Tibial artery (tissue), 4 donors: ENCODE data around the gene SEM1.
"Not testable (repeated sequence)": the region's sequence is repeated elsewhere in the genome, so short reads cannot be mapped to it uniquely, and the experiment has no call there.

Experiments used
- DNase-seq, 2 donors: peaks; one replicate each; pipeline ENCODE4 v3.0.0-alpha.2; 2019
- H3K27ac ChIP-seq, 2 donors: fragments of 200-600 bp; sonication (generic) in 1 of 2; 1 replicate in 1 of 2; 2 replicates in 1 of 2; pipeline ENCODE4 v1.5.1; 2018 to 2019; ENCODE audit warnings: mild to moderate bottlenecking in 1 of 2
- H3K27me3 ChIP-seq, 2 donors: fragments of 200-600 bp; sonication (generic) in 1 of 2; one replicate each; pipeline versions ENCODE4 v1.5.1 to v1.6.0; 2016 to 2019
- H3K36me3 ChIP-seq, 3 donors: fragments of 200-600 bp; sonication (generic) in 2 of 3; one replicate each; pipeline ENCODE4 v1.5.1; 2016 to 2019; ENCODE audit warnings: mild to moderate bottlenecking in 2 of 3
- H3K4me1 ChIP-seq, 4 donors: fragments of 200-600 bp; sonication (generic) in 2 of 4; 1 replicate in 3 of 4; 2 replicates in 1 of 4; pipeline ENCODE4 v1.5.1; 2016 to 2019
- H3K4me3 ChIP-seq, 2 donors: fragments of 200-600 bp; sonication (generic) in 1 of 2; 1 replicate in 1 of 2; 2 replicates in 1 of 2; pipeline ENCODE4 v1.5.1; 2018 to 2019; ENCODE audit warnings: mild to moderate bottlenecking in 2 of 2
- H3K9me3 ChIP-seq, 3 donors: fragments of 200-600 bp; sonication (generic) in 1 of 3; one replicate each; pipeline ENCODE4 v1.5.1; 2016 to 2019
- intact Hi-C: fragments of 100-400 bp; cut with DNase I; formaldehyde crosslinking; loops from one replicate; pipeline ENCODE4 v1.15.0; 2023; ENCODE audit warnings: low total_unique reads
- TF ChIP-seq, protein P1 (sequence below), 2 experiments: fragments of 200-600 bp in 1 of 2; fragments of 450-650 bp in 1 of 2; IDR thresholded peaks; one replicate each; pipeline ENCODE4 v1.5.1; 2017 to 2019; ENCODE audit warnings: antibody characterized with exemption in 2 of 2, mild to moderate bottlenecking in 1 of 2, moderate library complexity in 1 of 2

SEM1 gene

DNA sequence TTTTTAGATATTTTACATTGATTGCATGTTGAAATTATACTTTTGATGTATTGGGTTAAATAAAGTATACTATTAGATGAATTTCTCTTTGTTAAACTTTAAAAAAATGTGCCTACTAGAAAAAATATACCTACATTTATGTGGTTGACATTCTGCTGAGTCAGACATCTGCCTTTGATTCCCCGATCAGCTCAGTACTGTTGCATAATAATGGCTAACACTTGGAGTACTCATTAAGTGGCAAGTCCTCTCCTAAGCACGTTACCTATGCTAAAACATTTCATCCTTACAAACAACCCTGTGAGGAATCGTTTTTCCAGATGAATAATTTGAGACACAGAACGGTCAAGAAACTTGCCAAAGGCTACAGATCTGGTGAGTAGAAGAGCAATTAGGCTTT lies 14.0 kb upstream of the SEM1 start:
- TF ChIP-seq, protein P1, sequence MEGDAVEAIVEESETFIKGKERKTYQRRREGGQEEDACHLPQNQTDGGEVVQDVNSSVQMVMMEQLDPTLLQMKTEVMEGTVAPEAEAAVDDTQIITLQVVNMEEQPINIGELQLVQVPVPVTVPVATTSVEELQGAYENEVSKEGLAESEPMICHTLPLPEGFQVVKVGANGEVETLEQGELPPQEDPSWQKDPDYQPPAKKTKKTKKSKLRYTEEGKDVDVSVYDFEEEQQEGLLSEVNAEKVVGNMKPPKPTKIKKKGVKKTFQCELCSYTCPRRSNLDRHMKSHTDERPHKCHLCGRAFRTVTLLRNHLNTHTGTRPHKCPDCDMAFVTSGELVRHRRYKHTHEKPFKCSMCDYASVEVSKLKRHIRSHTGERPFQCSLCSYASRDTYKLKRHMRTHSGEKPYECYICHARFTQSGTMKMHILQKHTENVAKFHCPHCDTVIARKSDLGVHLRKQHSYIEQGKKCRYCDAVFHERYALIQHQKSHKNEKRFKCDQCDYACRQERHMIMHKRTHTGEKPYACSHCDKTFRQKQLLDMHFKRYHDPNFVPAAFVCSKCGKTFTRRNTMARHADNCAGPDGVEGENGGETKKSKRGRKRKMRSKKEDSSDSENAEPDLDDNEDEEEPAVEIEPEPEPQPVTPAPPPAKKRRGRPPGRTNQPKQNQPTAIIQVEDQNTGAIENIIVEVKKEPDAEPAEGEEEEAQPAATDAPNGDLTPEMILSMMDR (IDR thresholded peaks at IDR 0.05), result no peak
- intact Hi-C loops, result no loop called here
- no peaks in the 10 kb centered on the region for H3K9me3 ChIP-seq
- no peak overlapping the region for H3K27ac ChIP-seq
- no peak overlapping the region for H3K4me3 ChIP-seq
- no peak for DNase-seq
- no peaks in the 10 kb centered on the region for H3K4me1 ChIP-seq
- no peaks in the 10 kb centered on the region for H3K27me3 ChIP-seq
- H3K36me3 ChIP-seq, result no peaks in the 10 kb centered on the region

DNA sequence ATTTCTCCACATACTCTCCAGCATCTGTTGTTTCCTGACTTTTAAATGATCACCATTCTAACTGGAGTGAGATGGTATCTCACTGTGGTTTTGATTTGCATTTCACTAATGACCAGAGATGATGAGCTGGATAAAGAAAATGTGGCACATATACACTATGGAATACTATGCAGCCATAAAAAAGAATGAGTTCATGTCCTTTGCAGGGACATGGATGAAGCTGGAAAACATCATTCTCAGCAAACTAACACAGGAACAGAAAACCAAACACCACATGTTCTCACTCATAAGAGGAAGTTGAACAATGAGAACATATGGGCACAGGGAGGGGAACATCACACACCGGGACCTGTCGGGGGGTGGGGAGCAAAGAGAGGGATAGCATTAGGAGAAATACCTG lies 13.3 kb upstream of the SEM1 start:
- H3K27me3 ChIP-seq, H3K4me3 ChIP-seq, H3K9me3 ChIP-seq, DNase-seq, intact Hi-C loops, H3K4me1 ChIP-seq, H3K36me3 ChIP-seq, H3K27ac ChIP-seq: not testable (repeated sequence)

DNA sequence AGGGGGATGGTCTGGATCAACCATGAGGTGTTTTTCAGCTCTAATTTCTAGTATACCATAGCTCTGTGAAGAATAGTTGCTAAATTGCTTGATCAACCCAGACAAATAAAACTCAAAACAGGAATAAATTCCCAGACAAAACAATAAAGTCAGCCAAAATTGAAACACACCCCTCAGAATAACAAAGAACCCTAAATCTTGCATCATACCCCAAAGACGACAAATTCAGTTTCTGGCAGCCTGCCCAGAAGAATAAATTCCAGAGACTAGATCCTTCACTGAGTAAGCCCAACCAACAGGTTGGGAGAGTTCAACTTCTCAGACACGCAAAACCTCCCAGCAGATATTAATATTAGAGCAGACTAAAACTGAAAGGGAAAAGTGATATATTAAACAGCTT lies 11.2 kb upstream of the SEM1 start:
- no peak overlapping the region for H3K4me3 ChIP-seq
- DNase-seq, result no peak
- H3K36me3 ChIP-seq, result no peaks in the 10 kb centered on the region
- no peak overlapping the region for H3K27ac ChIP-seq
- TF ChIP-seq, protein P1 (IDR thresholded peaks at IDR 0.05), result no peak
- no peaks in the 10 kb centered on the region for H3K4me1 ChIP-seq
- intact Hi-C loops, result no loop called here
- no peaks in the 10 kb centered on the region for H3K9me3 ChIP-seq
- H3K27me3 ChIP-seq, result no peaks in the 10 kb centered on the region

GRCh38 chr7:96719164-96719563 lies 9.5 kb upstream of the SEM1 start:
- intact Hi-C loops, result loop anchor here (10.0 kb wide), 1 partner anchor 306 kb away; the partner anchor contains the start of gene DLX5
- TF ChIP-seq, protein P1 (IDR thresholded peaks at IDR 0.05), result no peak
- Histone ChIP-seq H3K9me3 (no peaks in the 10 kb centered on the region), H3K4me3 (no peak overlapping the region), H3K27ac (no peak overlapping the region), H3K27me3 (no peaks in the 10 kb centered on the region), H3K4me1 (no peaks in the 10 kb centered on the region), H3K36me3 (no peaks in the 10 kb centered on the region)
- no peak for DNase-seq

DNA sequence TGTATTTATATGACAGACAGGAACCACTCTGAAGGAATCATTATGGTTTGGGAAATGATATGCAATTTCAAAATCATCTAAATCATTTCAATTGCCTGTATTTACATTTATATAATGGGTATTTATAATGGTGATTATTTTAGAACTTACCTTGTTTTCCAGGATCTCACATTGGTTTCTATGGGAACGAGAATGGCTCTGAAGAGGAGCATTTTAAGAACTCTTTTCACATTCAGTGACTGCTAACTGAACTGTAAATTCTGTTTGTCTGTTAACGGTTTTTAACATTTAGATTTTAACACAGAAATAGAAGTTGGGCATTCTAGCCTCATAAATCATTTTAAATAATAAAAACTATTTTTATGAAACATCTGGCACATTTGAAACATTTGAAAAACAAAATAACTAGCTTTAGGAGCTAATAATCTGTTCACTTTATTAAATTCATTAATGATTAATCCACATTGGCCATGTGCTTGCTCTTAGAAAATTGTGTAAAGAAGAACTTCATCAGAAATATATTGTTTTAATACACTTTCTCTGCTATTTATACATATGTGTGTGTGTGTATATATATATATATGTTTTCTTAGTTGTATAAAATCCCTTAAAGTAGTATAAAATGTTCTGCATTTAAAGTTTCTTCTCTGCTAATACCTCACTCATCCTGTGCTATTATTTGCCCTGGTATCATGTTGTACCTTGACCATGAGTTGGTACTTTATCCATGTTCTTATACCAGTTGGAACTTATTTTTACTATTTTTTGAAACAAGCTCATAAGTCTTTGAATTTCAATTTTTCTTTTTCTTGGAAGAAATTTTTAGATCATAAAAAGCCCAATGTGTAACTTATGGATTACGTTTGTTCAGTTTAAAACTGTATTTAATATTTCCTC lies 8.7 kb upstream of the SEM1 start:
- no peak overlapping the region for H3K27ac ChIP-seq
- H3K4me3 ChIP-seq, result no peak overlapping the region
- no peaks in the 10 kb centered on the region for H3K27me3 ChIP-seq
- DNase-seq, result no peak
- H3K9me3 ChIP-seq, result no peaks in the 10 kb centered on the region
- TF ChIP-seq, protein P1 (IDR thresholded peaks at IDR 0.05), result no peak
- no peaks in the 10 kb centered on the region for H3K4me1 ChIP-seq
- intact Hi-C loops, result loop anchor here (10.0 kb wide), 1 partner anchor 306 kb away; the partner anchor contains the start of gene DLX5
- no peaks in the 10 kb centered on the region for H3K36me3 ChIP-seq

GRCh38 chr7:96713037-96713436 lies 3.4 kb upstream of the SEM1 start:
- Histone ChIP-seq H3K27ac (no peak overlapping the region), H3K9me3 (no peaks in the 10 kb centered on the region), H3K27me3 (no peaks in the 10 kb centered on the region), H3K4me1 (peaks cover 0 to 11% (median 9%) of the 10 kb centered on the region in 4 donors), H3K36me3 (no peaks in the 10 kb centered on the region), H3K4me3 (no peak overlapping the region)
- no peak for DNase-seq
- TF ChIP-seq, protein P1 (IDR thresholded peaks at IDR 0.05), result no peak
- intact Hi-C loops, result loop anchor here (10.0 kb wide), 1 partner anchor 312 kb away; the partner anchor contains the start of gene DLX5
